ENCODE results near the gene CDIPT.

DNA sequence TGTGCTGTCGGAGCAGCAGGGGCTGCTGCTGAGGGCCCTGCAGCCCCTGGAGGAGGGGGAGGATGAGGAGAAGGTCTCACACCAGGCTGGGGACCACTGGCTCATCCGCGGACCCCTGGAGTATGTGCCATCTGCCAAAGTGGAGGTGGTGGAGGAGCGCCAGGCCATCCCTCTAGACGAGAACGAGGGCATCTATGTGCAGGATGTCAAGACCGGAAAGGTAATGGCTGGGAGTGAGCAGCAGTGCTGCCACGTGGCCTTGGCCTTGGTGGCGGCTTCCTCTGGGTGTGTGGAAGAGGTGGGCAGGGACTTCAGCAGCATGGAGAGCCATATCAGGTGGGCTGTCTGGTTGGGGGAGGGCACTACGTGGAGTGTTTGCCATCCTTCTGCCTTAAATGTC lies 22.8 kb downstream of the CDIPT start:
- no peak for TF ChIP-seq POLR2A (IDR thresholded peaks at IDR 0.05)
- TF ChIP-seq, protein P1, sequence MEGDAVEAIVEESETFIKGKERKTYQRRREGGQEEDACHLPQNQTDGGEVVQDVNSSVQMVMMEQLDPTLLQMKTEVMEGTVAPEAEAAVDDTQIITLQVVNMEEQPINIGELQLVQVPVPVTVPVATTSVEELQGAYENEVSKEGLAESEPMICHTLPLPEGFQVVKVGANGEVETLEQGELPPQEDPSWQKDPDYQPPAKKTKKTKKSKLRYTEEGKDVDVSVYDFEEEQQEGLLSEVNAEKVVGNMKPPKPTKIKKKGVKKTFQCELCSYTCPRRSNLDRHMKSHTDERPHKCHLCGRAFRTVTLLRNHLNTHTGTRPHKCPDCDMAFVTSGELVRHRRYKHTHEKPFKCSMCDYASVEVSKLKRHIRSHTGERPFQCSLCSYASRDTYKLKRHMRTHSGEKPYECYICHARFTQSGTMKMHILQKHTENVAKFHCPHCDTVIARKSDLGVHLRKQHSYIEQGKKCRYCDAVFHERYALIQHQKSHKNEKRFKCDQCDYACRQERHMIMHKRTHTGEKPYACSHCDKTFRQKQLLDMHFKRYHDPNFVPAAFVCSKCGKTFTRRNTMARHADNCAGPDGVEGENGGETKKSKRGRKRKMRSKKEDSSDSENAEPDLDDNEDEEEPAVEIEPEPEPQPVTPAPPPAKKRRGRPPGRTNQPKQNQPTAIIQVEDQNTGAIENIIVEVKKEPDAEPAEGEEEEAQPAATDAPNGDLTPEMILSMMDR (IDR thresholded peaks at IDR 0.05), result no peak
